H9 (cell line): ENCODE measurements around the gene TBC1D4. TPM values are rescaled to one million over a fixed set of nuclear protein-coding genes. Genes with fewer than 3 reads are reported as not detected.

ENCODE experiments used
- DNase-seq: peaks from one replicate; pipeline ENCODE4 v3.0.0-alpha.2; 2017
- H2AFZ ChIP-seq: one replicate; pipeline ENCODE4 v1.6.1; 2013; ENCODE audit warnings: mild to moderate bottlenecking, low read length, control low read depth, moderate library complexity
- H2AK5ac ChIP-seq: 2 replicates; pipeline ENCODE4 v1.6.1; 2013; ENCODE audit warnings: low read length, control low read depth, mixed read lengths; ENCODE audit not compliant: insufficient read length
- H2BK120ac ChIP-seq: one replicate; pipeline ENCODE4 v1.6.1; 2013; ENCODE audit warnings: low read depth, mild to moderate bottlenecking, low read length, control low read depth, inconsistent platforms; ENCODE audit not compliant: poor library complexity, severe bottlenecking
- H2BK12ac ChIP-seq: 2 replicates; pipeline ENCODE4 v1.6.1; 2013; ENCODE audit warnings: low read length, control low read depth, mixed read lengths, low read depth; ENCODE audit not compliant: insufficient read length
- H2BK15ac ChIP-seq: 2 replicates; pipeline ENCODE4 v1.6.1; 2013; ENCODE audit warnings: low read depth, low read length, control low read depth
- H2BK20ac ChIP-seq: one replicate; pipeline ENCODE4 v1.6.1; 2013; ENCODE audit warnings: low read depth, mild to moderate bottlenecking, low read length, control low read depth, inconsistent platforms; ENCODE audit not compliant: poor library complexity, severe bottlenecking
- H2BK5ac ChIP-seq: 2 replicates; pipeline ENCODE4 v1.6.1; 2013; ENCODE audit warnings: low read length, control low read depth, mixed read lengths; ENCODE audit not compliant: insufficient read length
- H3K14ac ChIP-seq: 2 replicates; pipeline ENCODE4 v1.6.1; 2013; ENCODE audit warnings: low read length, control low read depth; ENCODE audit not compliant: insufficient read depth
- H3K18ac ChIP-seq: 2 replicates; pipeline ENCODE4 v1.6.1; 2013; ENCODE audit warnings: low read depth, mild to moderate bottlenecking, mixed read lengths, low read length, control low read depth; ENCODE audit not compliant: insufficient read length
- H3K23ac ChIP-seq: 2 replicates; pipeline ENCODE4 v1.6.1; 2013; ENCODE audit warnings: low read length, control low read depth, mixed read lengths, low read depth; ENCODE audit not compliant: insufficient read length
- H3K23me2 ChIP-seq: 2 replicates; pipeline ENCODE4 v1.6.1; 2013; ENCODE audit warnings: low read depth, mild to moderate bottlenecking, mixed read lengths, low read length, control low read depth; ENCODE audit not compliant: insufficient read length, poor library complexity, severe bottlenecking
- H3K27ac ChIP-seq: 2 replicates; pipeline ENCODE4 v1.5.1; 2013; ENCODE audit warnings: low read length, control low read depth, mixed read lengths, low read depth; ENCODE audit not compliant: insufficient read length
- H3K27me3 ChIP-seq: 2 replicates; pipeline ENCODE4 v1.6.1; 2013; ENCODE audit warnings: low read length, control low read depth, inconsistent platforms; ENCODE audit not compliant: insufficient read depth
- H3K4ac ChIP-seq: 2 replicates; pipeline ENCODE4 v1.6.1; 2013; ENCODE audit warnings: low read depth, mild to moderate bottlenecking, control low read depth, inconsistent platforms, low read length, moderate library complexity
- H3K4me1 ChIP-seq: 2 replicates; pipeline ENCODE4 v1.6.1; 2013; ENCODE audit warnings: low read length, control low read depth, inconsistent platforms; ENCODE audit not compliant: insufficient read depth
- H3K4me2 ChIP-seq: 2 replicates; pipeline ENCODE4 v1.6.1; 2013; ENCODE audit warnings: low read length, control low read depth, mixed read lengths; ENCODE audit not compliant: insufficient read length, insufficient read depth
- H3K56ac ChIP-seq: 2 replicates; pipeline ENCODE4 v1.6.1; 2013; ENCODE audit warnings: low read depth, mild to moderate bottlenecking, mixed read lengths, low read length, control low read depth; ENCODE audit not compliant: insufficient read length
- H3K79me1 ChIP-seq: 2 replicates; pipeline ENCODE4 v1.6.1; 2013; ENCODE audit warnings: low read depth, mild to moderate bottlenecking, moderate library complexity, low read length, control low read depth, inconsistent platforms; ENCODE audit not compliant: insufficient read depth, poor library complexity, severe bottlenecking
- H3K79me2 ChIP-seq: 2 replicates; pipeline ENCODE4 v1.6.1; 2013; ENCODE audit warnings: low read length, control low read depth, inconsistent platforms; ENCODE audit not compliant: insufficient read depth
- H3K9ac ChIP-seq: 2 replicates; pipeline ENCODE4 v1.6.1; 2013; ENCODE audit warnings: low read length, control low read depth, mixed read lengths; ENCODE audit not compliant: insufficient read length; ENCODE audit errors: extremely low read depth
- H3K9me3 ChIP-seq: one replicate; pipeline ENCODE4 v1.6.1; 2013; ENCODE audit warnings: low read depth, low read length, inconsistent platforms; ENCODE audit not compliant: control insufficient read depth
- H3T11ph ChIP-seq: one replicate; pipeline ENCODE4 v1.6.1; 2013; ENCODE audit warnings: mild to moderate bottlenecking, low read length, control low read depth, inconsistent platforms
- H4K20me1 ChIP-seq: one replicate; pipeline ENCODE4 v1.6.1; 2013; ENCODE audit not compliant: control insufficient read depth, insufficient read length, insufficient read depth
- H4K5ac ChIP-seq: 2 replicates; pipeline ENCODE4 v1.6.1; 2013; ENCODE audit warnings: low read depth, mild to moderate bottlenecking, mixed read lengths, low read length, control low read depth; ENCODE audit not compliant: insufficient read length
- H4K8ac ChIP-seq: replicated peaks from 2 replicates; pipeline ENCODE4 v1.6.1; 2013; ENCODE audit warnings: low read length, control low read depth, mixed read lengths, low read depth; ENCODE audit not compliant: insufficient read length
- H4K91ac ChIP-seq: 2 replicates; pipeline ENCODE4 v1.6.1; 2013; ENCODE audit warnings: low read depth, mild to moderate bottlenecking, moderate library complexity, mixed read lengths, low read length, control low read depth; ENCODE audit not compliant: insufficient read length
- H3K27ac Mint-ChIP-seq, 3 experiments: 2 replicates in 2 of 3; 3 replicates in 1 of 3; pipeline ENCODE4 v1.8.0; 2020 to 2021; ENCODE audit warnings: mixed read lengths in 3 of 3, mild to moderate bottlenecking in 1 of 3, moderate library complexity in 1 of 3
- H3K27me3 Mint-ChIP-seq: 2 replicates; pipeline ENCODE4 v1.8.0; 2021; ENCODE audit warnings: low read depth, mild to moderate bottlenecking, moderate library complexity, mixed read lengths
- H3K36me3 Mint-ChIP-seq, 3 experiments: 2 replicates in 2 of 3; 3 replicates in 1 of 3; pipeline ENCODE4 v1.8.0; 2020 to 2021; ENCODE audit warnings: low read depth in 3 of 3, mixed read lengths in 3 of 3; ENCODE audit not compliant: insufficient read depth in 1 of 3
- H3K4me1 Mint-ChIP-seq, 2 experiments: 2 replicates each; pipeline ENCODE4 v1.8.0; 2020; ENCODE audit warnings: mixed read lengths in 2 of 2
- H3K4me3 Mint-ChIP-seq, 2 experiments: 2 replicates in 1 of 2; 3 replicates in 1 of 2; pipeline ENCODE4 v1.8.0; 2020 to 2021; ENCODE audit warnings: mild to moderate bottlenecking in 2 of 2, mixed read lengths in 2 of 2, moderate library complexity in 1 of 2
- H3K9me3 Mint-ChIP-seq, 2 experiments: 2 replicates in 1 of 2; 3 replicates in 1 of 2; pipeline ENCODE4 v1.8.0; 2020; ENCODE audit warnings: mild to moderate bottlenecking in 2 of 2, mixed read lengths in 2 of 2, moderate library complexity in 1 of 2
- CTCF ChIP-seq: fragments of 200-600 bp; sonication (generic); conservative IDR thresholded peaks from 3 replicates; pipeline ENCODE4 v1.8.0; 2021; ENCODE audit warnings: antibody characterized with exemption, mild to moderate bottlenecking
- WGBS: extraction: QIAGEN DNeasy Blood & Tissue Kit; methylation state at CpG from one replicate; pipeline ENCODE4 v1.1.7; 2013; ENCODE audit warnings: missing lambda C conversion rate, low lambda C conversion rate, mixed read lengths; ENCODE audit not compliant: insufficient read length; ENCODE audit errors: extremely low coverage; 5-methylcytosine and 5-hydroxymethylcytosine counted together
- total RNA-seq: library from RNA; stranded (reverse); gene quantifications from 2 replicates; pipeline ENCODE4 v1.2.1, GENCODE V29; 2021

The TBC1D4 gene
- total RNA-seq, 1 experiment from 2014 or later, result 10.5 TPM

- no peak overlapping the region; a peak in 1 of 5 replicates for H3K4me3 Mint-ChIP-seq
- Histone ChIP-seq H3K4ac (no peak overlapping the region), H3K27ac (no peak overlapping the region), H2BK20ac (no peak overlapping the region), H3K4me1 (no peaks in the 10 kb centered on the region), H3K9me3 (no peaks in the 10 kb centered on the region), H4K8ac (no peak overlapping the region), H4K5ac (no peak overlapping the region), H3K79me1 (no peaks in the 10 kb centered on the region), H3K79me2 (no peaks in the 10 kb centered on the region), H3K4me2 (no peak overlapping the region), H3K27me3 (no peaks in the 10 kb centered on the region), H3K56ac (no peak overlapping the region), H2AFZ (no peak overlapping the region), H4K91ac (no peak overlapping the region), H4K20me1 (no peaks in the 10 kb centered on the region), H3K23ac (no peak overlapping the region), H2BK12ac (no peak overlapping the region), H3K14ac (no peak overlapping the region), H3K23me2 (no peaks in the 10 kb centered on the region), H2BK15ac (no peak overlapping the region), H2AK5ac (no peak overlapping the region), H3T11ph (no peak overlapping the region), H3K9ac (no peak overlapping the region), H2BK120ac (no peak overlapping the region), H2BK5ac (no peak overlapping the region), H3K18ac (no peak overlapping the region)
- H3K36me3 Mint-ChIP-seq, result no peaks in the 10 kb centered on the region; a peak in 2 of 7 replicates
- no peak for DNase-seq
- H3K27ac Mint-ChIP-seq, result no peak overlapping the region
- no CpG with 5 or more reads among the region's 3 CpGs for WGBS
- no peaks in the 10 kb centered on the region for H3K27me3 Mint-ChIP-seq
- TF ChIP-seq CTCF, result no peak
- H3K9me3 Mint-ChIP-seq, result no peaks in the 10 kb centered on the region
- peaks cover 5 to 6% of the 10 kb centered on the region in 2 experiments for H3K4me1 Mint-ChIP-seq
These were observed 117.7 kb downstream of the TBC1D4 start for GRCh38 chr13:75364131-75364713.
